Peyer's patch (tissue), 4 donors: ENCODE results near the gene ERVH48-1.

Source experiments
- CTCF ChIP-seq, 6 experiments: fragments of 450-650 bp in 4 of 6; fragments of 200-600 bp in 2 of 6; sonication (generic) in 1 of 6; IDR thresholded peaks; one replicate each; pipeline ENCODE4 v1.5.1; 2017 to 2019; ENCODE audit warnings: antibody characterized with exemption in 6 of 6, mild to moderate bottlenecking in 3 of 6, moderate library complexity in 1 of 6
- POLR2A ChIP-seq, 2 donors: fragments of 450-650 bp; IDR thresholded peaks; one replicate each; pipeline ENCODE4 v1.5.1; 2017; ENCODE audit warnings: antibody characterized with exemption in 2 of 2, mild to moderate bottlenecking in 2 of 2, moderate library complexity in 2 of 2

GRCh38 chr21:42931560-42932235 lies 6.3 kb upstream of the ERVH48-1 start:
- no peak for TF ChIP-seq POLR2A (IDR thresholded peaks at IDR 0.05)
- no peak for TF ChIP-seq CTCF (IDR thresholded peaks at IDR 0.05)
